Astrocyte (in vitro differentiated cells and primary cell): ENCODE data around the gene CHAD. TPM values are rescaled to one million over a fixed set of nuclear protein-coding genes. Genes with fewer than 3 reads are reported as not detected.

Experiments
- DNase-seq: peaks from one replicate; pipeline ENCODE4 v3.0.0-alpha.2; 2010; ENCODE audit warnings: low read depth
- FAIRE-seq: peaks from 2 replicates; lab custom pipeline; 2011; peaks lifted over from hg19 to GRCh38; lab: Jason Lieb, UNC
- H2AFZ ChIP-seq: 2 replicates; pipeline ENCODE4 v1.6.0; 2012; ENCODE audit warnings: low read depth, low read length, inconsistent platforms
- H3K27ac ChIP-seq: 2 replicates; pipeline ENCODE4 v1.5.1; 2011; ENCODE audit warnings: low read depth, low read length, inconsistent platforms
- H3K27me3 ChIP-seq: 2 replicates; pipeline ENCODE4 v1.6.0; 2011; ENCODE audit warnings: low read length, inconsistent platforms; ENCODE audit not compliant: insufficient read depth
- H3K36me3 ChIP-seq: 2 replicates; pipeline ENCODE4 v1.5.1; 2011; ENCODE audit warnings: low read length, inconsistent platforms; ENCODE audit not compliant: insufficient read depth
- H3K4me1 ChIP-seq: 2 replicates; pipeline ENCODE4 v1.5.1; 2011; ENCODE audit warnings: low read length, inconsistent platforms; ENCODE audit not compliant: insufficient read depth
- H3K4me2 ChIP-seq: 2 replicates; pipeline ENCODE4 v1.6.0; 2012; ENCODE audit warnings: low read length, inconsistent platforms
- H3K4me3 ChIP-seq: 2 replicates; pipeline ENCODE4 v1.5.1; 2011; ENCODE audit warnings: low read depth, mild to moderate bottlenecking, low read length, inconsistent platforms; ENCODE audit not compliant: insufficient read depth
- H3K79me2 ChIP-seq: 2 replicates; pipeline ENCODE4 v1.6.0; 2012; ENCODE audit warnings: mild to moderate bottlenecking, low read length, inconsistent platforms; ENCODE audit not compliant: insufficient read depth
- H3K9ac ChIP-seq: 2 replicates; pipeline ENCODE4 v1.6.0; 2012; ENCODE audit warnings: mild to moderate bottlenecking, low read length, inconsistent platforms
- H3K9me3 ChIP-seq: 2 replicates; pipeline ENCODE4 v1.5.1; 2012; ENCODE audit warnings: low read depth, mild to moderate bottlenecking, low read length, inconsistent platforms; ENCODE audit not compliant: insufficient read depth
- H4K20me1 ChIP-seq: 2 replicates; pipeline ENCODE4 v1.6.0; 2012; ENCODE audit warnings: low read length, inconsistent platforms; ENCODE audit not compliant: insufficient read depth
- H3K27ac Mint-ChIP-seq: one replicate; pipeline ENCODE4 v1.8.0; 2021; ENCODE audit warnings: mild to moderate bottlenecking, mixed read lengths; ENCODE audit not compliant: unreplicated experiment
- H3K27me3 Mint-ChIP-seq: one replicate; pipeline ENCODE4 v1.8.0; 2021; ENCODE audit warnings: low read depth, mixed read lengths; ENCODE audit not compliant: unreplicated experiment
- H3K36me3 Mint-ChIP-seq: one replicate; pipeline ENCODE4 v1.8.0; 2021; ENCODE audit warnings: low read depth, mixed read lengths; ENCODE audit not compliant: unreplicated experiment
- H3K4me1 Mint-ChIP-seq: one replicate; pipeline ENCODE4 v1.8.0; 2021; ENCODE audit warnings: low read depth, mixed read lengths; ENCODE audit not compliant: unreplicated experiment
- H3K4me3 Mint-ChIP-seq: one replicate; pipeline ENCODE4 v1.8.0; 2021; ENCODE audit warnings: mild to moderate bottlenecking, moderate library complexity, mixed read lengths; ENCODE audit not compliant: unreplicated experiment
- H3K9me3 Mint-ChIP-seq: one replicate; pipeline ENCODE4 v1.8.0; 2021; ENCODE audit warnings: mild to moderate bottlenecking, mixed read lengths; ENCODE audit not compliant: unreplicated experiment
- EZH2 ChIP-seq: IDR thresholded peaks from 2 replicates; pipeline ENCODE4 v1.6.1; 2012; ENCODE audit warnings: mild to moderate bottlenecking, low read length, inconsistent platforms; ENCODE audit not compliant: insufficient read depth
- total RNA-seq: library from RNA; stranded (reverse); gene quantifications from 2 replicates; pipeline ENCODE4 v1.2.1, GENCODE V29; 2021
- TF ChIP-seq, protein P1 (sequence below): IDR thresholded peaks from 2 replicates; pipeline ENCODE4 v1.5.1; 2011; ENCODE audit warnings: low read depth, mild to moderate bottlenecking, inconsistent platforms, low read length, moderate library complexity; ENCODE audit not compliant: insufficient read depth

The CHAD gene
- total RNA-seq, 1 donor from 2014 or later, result not detected

DNA sequence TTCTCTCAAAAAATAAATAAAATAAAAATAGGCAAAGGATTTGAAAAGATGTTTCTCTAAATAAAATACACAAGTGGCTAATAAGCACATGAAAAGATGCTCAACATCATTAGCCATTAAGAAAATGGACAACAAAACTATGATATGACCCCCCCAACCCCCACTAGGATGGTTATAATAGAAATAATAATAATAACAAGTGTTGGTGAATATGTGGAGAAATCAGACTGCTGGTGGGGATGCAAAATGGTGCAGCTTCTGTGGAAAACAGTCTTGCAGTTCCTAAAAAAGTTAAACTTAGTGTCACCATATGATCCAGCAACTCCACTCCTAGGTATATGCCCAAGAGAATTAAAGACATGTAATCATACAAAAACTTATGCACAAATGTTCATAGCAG, 30.6 kb upstream of the CHAD start:
- Histone ChIP-seq H2AFZ (no peak overlapping the region), H3K9me3 (no peaks in the 10 kb centered on the region), H3K27ac (no peak overlapping the region), H3K9ac (no peak overlapping the region), H3K27me3 (no peaks in the 10 kb centered on the region), H3K4me2 (no peak overlapping the region), H3K4me3 (no peak overlapping the region), H3K36me3 (no peaks in the 10 kb centered on the region), H3K4me1 (no peaks in the 10 kb centered on the region), H4K20me1 (no peaks in the 10 kb centered on the region), H3K79me2 (no peaks in the 10 kb centered on the region)
- no peaks in the 10 kb centered on the region for H3K36me3 Mint-ChIP-seq
- no peak overlapping the region for H3K27ac Mint-ChIP-seq
- FAIRE-seq (no peak), DNase-seq (no peak)
- peaks cover 9% of the 10 kb centered on the region for H3K4me1 Mint-ChIP-seq
- H3K9me3 Mint-ChIP-seq, result no peaks in the 10 kb centered on the region
- TF ChIP-seq, protein P1, sequence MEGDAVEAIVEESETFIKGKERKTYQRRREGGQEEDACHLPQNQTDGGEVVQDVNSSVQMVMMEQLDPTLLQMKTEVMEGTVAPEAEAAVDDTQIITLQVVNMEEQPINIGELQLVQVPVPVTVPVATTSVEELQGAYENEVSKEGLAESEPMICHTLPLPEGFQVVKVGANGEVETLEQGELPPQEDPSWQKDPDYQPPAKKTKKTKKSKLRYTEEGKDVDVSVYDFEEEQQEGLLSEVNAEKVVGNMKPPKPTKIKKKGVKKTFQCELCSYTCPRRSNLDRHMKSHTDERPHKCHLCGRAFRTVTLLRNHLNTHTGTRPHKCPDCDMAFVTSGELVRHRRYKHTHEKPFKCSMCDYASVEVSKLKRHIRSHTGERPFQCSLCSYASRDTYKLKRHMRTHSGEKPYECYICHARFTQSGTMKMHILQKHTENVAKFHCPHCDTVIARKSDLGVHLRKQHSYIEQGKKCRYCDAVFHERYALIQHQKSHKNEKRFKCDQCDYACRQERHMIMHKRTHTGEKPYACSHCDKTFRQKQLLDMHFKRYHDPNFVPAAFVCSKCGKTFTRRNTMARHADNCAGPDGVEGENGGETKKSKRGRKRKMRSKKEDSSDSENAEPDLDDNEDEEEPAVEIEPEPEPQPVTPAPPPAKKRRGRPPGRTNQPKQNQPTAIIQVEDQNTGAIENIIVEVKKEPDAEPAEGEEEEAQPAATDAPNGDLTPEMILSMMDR, result no peak
- no peak for TF ChIP-seq EZH2
- H3K27me3 Mint-ChIP-seq, result peaks cover 11% of the 10 kb centered on the region
- H3K4me3 Mint-ChIP-seq, result no peak overlapping the region

DNA sequence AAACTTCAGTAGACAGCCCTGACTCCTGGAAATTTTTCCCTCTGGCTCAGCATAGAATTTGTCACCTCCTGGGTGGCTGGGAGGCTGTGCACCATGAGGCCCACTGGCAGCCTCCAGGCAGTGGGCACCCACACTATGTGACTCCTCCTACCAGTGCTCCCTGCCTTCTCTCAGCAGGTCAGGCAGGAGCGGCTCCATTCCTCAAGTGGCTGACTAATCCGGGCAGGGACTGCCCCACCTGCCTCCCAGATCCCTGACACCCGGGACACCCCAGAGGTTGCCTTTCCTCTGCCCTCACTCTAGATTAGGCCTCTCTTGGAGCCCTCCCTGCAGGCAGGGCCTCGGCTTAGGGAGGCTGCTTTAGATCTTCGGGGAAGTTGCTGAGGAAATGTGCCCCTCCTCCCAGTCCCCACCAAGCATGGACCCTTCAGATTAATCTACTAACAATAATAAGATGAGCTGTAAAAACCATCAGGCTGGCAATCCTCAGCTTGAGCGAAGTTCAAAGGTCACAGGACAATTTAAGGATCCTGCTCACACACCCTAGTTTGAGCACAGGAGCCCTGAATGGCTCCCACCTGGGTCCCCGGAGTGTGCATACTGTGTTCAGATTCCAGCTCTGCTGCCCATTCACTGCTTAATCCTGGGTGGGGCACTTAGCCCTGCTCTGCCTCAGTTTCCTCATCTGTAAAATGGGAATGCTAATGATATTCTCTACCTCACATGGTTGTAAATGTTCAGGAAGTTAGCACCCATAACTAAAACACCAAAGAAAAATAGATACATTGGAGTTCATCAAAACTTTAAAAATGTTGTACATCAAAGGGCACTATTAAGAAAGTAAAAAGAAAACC, 29.6 kb upstream of the CHAD start:
- no peaks in the 10 kb centered on the region for H3K9me3 Mint-ChIP-seq
- Histone ChIP-seq H2AFZ (no peak overlapping the region), H3K4me1 (no peaks in the 10 kb centered on the region), H3K27ac (no peak overlapping the region), H3K36me3 (no peaks in the 10 kb centered on the region), H3K27me3 (no peaks in the 10 kb centered on the region), H3K4me3 (no peak overlapping the region), H3K9me3 (no peaks in the 10 kb centered on the region), H3K79me2 (no peaks in the 10 kb centered on the region), H3K9ac (no peak overlapping the region), H3K4me2 (no peak overlapping the region), H4K20me1 (no peaks in the 10 kb centered on the region)
- DNase-seq (no peak), FAIRE-seq (no peak)
- TF ChIP-seq EZH2, result no peak
- TF ChIP-seq, protein P1, result no peak
- H3K27me3 Mint-ChIP-seq, result peaks cover 12% of the 10 kb centered on the region
- H3K4me1 Mint-ChIP-seq, result peaks cover 1% of the 10 kb centered on the region
- H3K36me3 Mint-ChIP-seq, result no peaks in the 10 kb centered on the region
- no peak overlapping the region for H3K4me3 Mint-ChIP-seq
- no peak overlapping the region for H3K27ac Mint-ChIP-seq

DNA sequence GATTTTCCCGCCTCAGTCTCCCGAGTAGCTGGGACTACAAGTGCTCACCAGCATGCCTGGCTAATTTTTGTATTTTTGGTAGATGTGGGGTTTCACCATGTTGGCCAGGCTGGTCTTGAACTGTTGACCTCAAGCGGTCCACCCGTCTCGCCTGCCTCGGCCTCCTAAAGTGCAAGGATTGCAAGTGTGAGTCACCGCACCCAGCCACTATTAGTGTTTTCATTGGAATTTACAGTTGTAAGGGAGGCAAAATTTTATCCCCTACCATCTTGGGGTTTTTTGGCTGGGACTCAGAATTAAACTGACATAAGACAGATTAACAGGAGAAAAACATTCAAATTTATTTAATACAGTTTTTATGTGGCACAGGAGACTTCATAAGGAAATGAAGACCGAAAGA, 27.2 kb upstream of the CHAD start:
- Histone ChIP-seq H3K4me2 (no peak overlapping the region), H3K4me3 (no peak overlapping the region), H2AFZ (no peak overlapping the region), H3K27me3 (no peaks in the 10 kb centered on the region), H4K20me1 (no peaks in the 10 kb centered on the region), H3K9ac (no peak overlapping the region), H3K4me1 (no peaks in the 10 kb centered on the region), H3K9me3 (no peaks in the 10 kb centered on the region), H3K36me3 (no peaks in the 10 kb centered on the region), H3K79me2 (no peaks in the 10 kb centered on the region), H3K27ac (no peak overlapping the region)
- TF ChIP-seq EZH2, result no peak
- TF ChIP-seq, protein P1, result no peak
- Mint-ChIP-seq H3K4me1 (no peaks in the 10 kb centered on the region), H3K9me3 (no peaks in the 10 kb centered on the region), H3K4me3 (no peak overlapping the region), H3K27me3 (peaks cover 6% of the 10 kb centered on the region), H3K36me3 (no peaks in the 10 kb centered on the region), H3K27ac (no peak overlapping the region)
- no peak for FAIRE-seq
- DNase-seq, result peak; percentile 59
